T-helper 2 cell treated with Interferon-gamma antibody and Interleukin-4, amounts not matched to agents 100 ng/mL and 5 ng/mL, for 36 hours (primary cell): ENCODE measurements around the gene ITGB7. TPM values are rescaled to one million over a fixed set of nuclear protein-coding genes. Genes with fewer than 3 reads are reported as not detected.

Experiments
- intact Hi-C: fragments of 100-400 bp; cut with micrococcal nuclease; formaldehyde crosslinking; loops from one replicate; pipeline ENCODE4 v1.15.1; 2023
- total RNA-seq: library from RNA; stranded (reverse); gene quantifications from 2 replicates; pipeline ENCODE4 v1.2.3, GENCODE V29; 2022

ITGB7 gene
- total RNA-seq = 742 and 770 TPM in 2 replicates

DNA sequence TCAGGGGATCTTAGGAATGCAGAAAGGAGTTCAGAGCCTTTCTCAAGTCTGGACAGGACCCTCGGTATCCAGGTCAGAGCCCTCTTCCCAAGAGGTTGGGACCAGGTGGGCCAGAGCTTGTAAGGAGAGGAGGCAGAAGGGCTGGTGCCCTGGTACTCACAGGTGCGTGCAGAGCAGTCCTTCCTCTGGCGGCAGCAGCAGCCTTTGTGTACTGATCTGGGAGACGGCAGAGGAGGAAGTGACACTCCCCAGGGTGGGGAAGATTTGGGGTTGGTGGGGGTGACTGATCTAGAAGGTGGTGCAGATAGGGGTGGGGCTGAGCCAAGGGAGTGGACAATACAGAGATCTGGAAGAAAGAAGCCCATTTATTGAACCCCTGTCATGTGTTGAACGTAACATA is at the start of gene ITGB7:
Gene ITGB7 (minus strand): TSS at position 210 of the 400 bp plus-strand sequence. CDS start 6,808 bp downstream, outside the sequence.
- intact Hi-C loops = loop anchor here (2.0 kb wide), 1 partner anchor 88 kb away; the partner anchor contains the start of gene PFDN5

DNA sequence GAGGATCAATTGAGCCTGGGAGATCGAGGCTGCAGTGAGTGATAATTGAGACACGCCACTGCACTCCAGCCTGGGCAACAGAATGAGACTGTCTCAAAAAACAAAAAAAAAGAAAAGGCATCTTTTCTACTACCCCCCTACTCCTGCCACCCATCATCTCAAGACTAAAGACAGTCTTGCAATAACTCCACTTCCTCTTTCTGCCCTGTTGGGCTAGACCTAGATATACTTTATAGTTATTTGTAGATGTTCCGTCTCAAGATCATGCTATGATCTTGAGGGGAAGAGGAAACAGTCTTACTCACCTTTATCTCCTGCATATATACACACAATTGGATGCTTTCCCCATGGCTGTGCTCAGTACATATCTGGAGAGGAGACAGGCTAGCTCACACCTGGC is 48.9 kb upstream of the ITGB7 start:
- intact Hi-C loops = no loop called here

- intact Hi-C loops = loop anchor here (5.0 kb wide), 1 partner anchor 42 kb away; the partner anchor contains the start of genes MYG1 and PFDN5
Measured at GRCh38 chr12:53254816-53255545, 47.9 kb upstream of the ITGB7 start.

- intact Hi-C loops = loop anchor here (2.0 to 5.0 kb wide), 2 partner anchors 16 to 44 kb away; partner anchors contain the start of genes ESPL1, MYG1 and PFDN5
Measured at GRCh38 chr12:53253298-53253697, 46.2 kb upstream of the ITGB7 start.

- intact Hi-C loops = loop anchor here (2.0 to 5.0 kb wide), 2 partner anchors 16 to 45 kb away; partner anchors contain the start of genes ESPL1, MYG1 and PFDN5
Measured at GRCh38 chr12:53252349-53252916, 45.4 kb upstream of the ITGB7 start.

DNA sequence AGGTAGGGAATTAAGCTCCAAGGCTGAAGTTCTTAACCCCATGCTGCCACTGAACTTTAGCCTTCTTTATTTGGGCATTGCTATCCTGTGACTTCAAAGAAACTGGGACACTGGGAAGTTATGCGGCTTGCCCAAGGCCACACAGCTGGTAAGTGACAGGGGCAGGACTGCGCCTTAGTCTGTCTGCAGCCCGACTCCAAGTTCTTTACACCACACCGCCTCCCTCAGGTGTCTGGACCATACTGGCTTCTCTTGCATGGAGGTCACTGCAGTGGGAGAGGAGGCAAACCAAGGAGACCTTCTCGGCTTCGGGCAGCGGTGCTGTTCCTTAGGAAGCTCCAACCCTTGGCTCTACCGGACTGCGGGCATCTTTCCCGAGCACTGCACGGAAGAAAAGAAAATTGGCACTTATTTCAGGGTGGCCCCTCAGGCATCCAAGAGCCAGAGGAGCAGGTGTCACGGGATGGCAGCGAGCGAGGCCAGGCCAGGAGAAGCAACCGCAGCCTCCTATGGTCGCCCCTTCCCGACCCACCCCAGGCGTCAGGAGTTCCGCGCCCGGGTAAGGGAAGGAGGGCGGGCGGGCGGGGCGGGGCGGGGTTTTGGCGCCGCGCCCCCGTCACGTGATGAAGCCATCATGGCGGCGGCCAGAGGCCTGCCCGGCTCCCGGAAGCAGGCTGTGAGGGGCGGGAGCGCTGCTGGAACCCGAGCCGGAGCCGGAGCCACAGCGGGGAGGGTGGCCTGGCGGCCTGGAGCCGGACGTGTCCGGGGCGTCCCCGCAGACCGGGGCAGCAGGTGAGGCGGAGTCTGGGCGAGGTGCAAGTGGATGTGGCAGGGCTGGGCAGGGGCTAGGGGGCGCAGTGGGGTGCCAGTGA is 44.7 kb upstream of the ITGB7 start:
- intact Hi-C loops = loop anchor here (1.0 to 5.0 kb wide), 4 partner anchors 17 to 46 kb away; partner anchors contain the start of genes ESPL1, MYG1 and PFDN5

GRCh38 chr12:53245286-53245685 is 38.2 kb upstream of the ITGB7 start:
- intact Hi-C loops = no loop called here

DNA sequence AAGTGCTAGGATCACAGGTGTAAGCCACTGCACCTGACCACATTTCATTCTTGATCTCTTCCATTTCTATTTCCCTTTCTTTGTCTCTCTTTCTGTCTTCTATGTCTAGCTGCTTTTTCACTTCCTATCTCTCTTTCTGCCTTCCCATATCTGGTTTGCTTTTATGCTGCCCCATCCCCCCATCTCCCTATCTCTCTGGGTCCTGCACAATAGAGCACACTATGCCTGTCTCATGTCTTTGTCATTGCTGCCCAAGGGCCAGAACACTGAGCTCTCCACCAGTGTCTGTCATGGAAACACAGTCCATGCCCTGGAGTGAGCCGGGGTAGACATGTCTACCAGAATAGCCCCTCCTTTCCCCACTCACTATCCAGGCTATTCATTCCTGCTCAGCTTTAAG is 37.3 kb upstream of the ITGB7 start:
- intact Hi-C loops = no loop called here

DNA sequence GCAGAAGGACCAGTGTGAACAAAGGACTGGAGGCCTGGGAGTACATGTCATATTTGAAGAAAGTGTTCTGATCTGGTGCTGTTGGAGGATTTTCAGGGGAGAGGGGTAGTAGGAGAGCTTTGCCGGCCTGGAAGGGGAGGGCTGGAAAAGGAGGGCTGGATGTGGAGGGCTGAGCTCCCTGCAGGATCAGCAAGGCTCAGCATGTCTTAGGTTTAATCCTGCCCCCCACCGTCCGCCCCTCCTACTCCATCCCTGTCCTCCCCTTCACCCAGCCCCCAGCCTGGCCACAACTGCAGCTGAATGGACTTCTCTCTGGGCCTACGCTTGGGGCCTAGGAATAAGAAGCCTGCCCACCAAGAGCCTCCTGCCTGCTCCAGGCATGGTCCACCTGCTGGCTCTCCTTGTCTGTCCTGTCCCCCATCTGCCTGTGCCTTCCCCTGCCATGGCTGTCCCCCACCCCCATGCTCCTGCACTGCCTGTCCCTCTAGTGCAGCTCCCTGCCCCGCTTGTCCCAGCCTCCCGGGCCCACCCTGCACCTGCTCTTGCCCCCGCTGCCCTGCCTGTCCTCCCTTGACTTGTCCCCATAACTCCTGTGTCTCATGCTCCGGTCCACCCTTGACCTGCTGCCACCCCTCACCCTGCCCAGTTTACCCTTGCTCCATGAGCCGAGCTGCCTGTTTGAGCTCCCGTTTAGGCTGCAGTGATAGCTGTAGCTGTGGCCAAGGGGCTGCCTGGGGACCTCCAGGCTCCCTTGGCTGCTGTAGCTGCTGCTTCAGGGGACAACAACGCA is 34.8 kb upstream of the ITGB7 start:
- intact Hi-C loops = no loop called here

- intact Hi-C loops = no loop called here
Measured at GRCh38 chr12:53239643-53240258, 32.7 kb upstream of the ITGB7 start.

GRCh38 chr12:53236443-53237111 is 29.5 kb upstream of the ITGB7 start:
- intact Hi-C loops = no loop called here

GRCh38 chr12:53235742-53236442 is 28.8 kb upstream of the ITGB7 start:
- intact Hi-C loops = no loop called here

GRCh38 chr12:53235164-53235563 is 28.1 kb upstream of the ITGB7 start:
- intact Hi-C loops = no loop called here

DNA sequence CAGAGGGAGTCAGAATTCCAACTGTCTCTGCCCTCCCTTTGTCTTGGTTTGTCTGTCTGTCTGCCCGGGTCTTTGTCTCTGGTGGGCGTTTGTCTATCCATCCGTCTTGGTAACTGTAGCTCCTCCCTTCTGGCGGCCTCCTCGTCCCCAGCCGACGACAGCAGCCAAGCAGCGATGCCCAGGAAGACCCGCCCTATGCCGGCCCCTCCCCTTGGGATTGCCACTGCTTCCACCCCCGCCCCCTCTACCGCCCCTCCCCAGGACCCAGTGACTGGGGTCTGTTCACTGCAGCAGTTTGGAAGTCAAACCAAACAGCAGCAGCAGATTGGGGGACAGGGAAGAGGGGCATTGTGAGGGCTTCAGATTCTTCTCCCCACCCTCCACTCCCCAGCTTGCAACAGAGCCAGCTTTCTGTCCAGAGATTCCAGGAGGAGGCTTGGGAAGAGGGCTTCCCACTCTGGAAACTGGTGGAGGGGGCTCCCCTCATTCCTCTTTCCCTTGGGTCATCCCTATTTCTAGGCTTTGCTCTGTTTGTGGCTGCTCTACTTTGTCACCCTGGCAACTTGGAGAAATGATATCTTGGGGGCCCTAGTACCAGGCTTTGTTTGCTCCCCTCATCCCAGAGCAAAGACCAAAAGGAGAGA is 27.3 kb upstream of the ITGB7 start:
- intact Hi-C loops = no loop called here

DNA sequence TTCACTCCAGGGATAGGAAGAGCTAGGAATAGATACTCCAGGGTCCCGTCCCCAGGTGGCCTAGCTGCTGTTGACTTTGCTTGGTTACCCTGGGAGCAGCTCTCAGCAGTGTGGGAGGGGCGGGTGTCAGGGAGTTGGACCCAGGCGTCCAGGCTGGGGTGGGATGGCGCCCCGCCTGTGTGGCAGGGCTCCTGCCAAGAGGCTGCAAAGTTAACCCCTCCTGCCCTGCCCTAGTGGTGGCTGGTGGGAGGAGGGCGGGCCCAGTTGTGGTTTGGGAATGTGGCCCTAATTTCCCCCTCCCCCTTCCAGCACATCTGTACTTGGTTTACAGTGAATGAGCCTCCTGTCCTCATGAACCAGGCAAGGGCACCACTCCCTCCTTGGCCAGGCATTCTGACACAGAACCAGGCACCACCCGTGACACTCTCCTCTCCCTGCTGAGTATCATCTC is 26.6 kb upstream of the ITGB7 start:
- intact Hi-C loops = no loop called here

GRCh38 chr12:53232646-53233461 is 25.8 kb upstream of the ITGB7 start:
- intact Hi-C loops = loop anchor here (1.0 kb wide), 1 partner anchor 13 kb away; no protein-coding TSS in a partner anchor

GRCh38 chr12:53231921-53232645 is 25.0 kb upstream of the ITGB7 start, which contains the start of gene RARG:
Gene RARG, minus strand, starts transcription at chr12:53232209. Its CDS starts 4,664 bp downstream, at chr12:53227545.
- intact Hi-C loops = loop anchor here (1.0 kb wide), 1 partner anchor 12 kb away; no protein-coding TSS in a partner anchor
